NOMO-1 treated with dmso at 0.1 percent for 144 hours (cell line): ENCODE measurements around the gene PRKCH.

Source experiments
- DNase-seq: peaks from one replicate; lab custom pipeline; 2025; ENCODE audit not compliant: unreplicated experiment; lab: John Stamatoyannopoulos, UW

Gene PRKCH

DNA sequence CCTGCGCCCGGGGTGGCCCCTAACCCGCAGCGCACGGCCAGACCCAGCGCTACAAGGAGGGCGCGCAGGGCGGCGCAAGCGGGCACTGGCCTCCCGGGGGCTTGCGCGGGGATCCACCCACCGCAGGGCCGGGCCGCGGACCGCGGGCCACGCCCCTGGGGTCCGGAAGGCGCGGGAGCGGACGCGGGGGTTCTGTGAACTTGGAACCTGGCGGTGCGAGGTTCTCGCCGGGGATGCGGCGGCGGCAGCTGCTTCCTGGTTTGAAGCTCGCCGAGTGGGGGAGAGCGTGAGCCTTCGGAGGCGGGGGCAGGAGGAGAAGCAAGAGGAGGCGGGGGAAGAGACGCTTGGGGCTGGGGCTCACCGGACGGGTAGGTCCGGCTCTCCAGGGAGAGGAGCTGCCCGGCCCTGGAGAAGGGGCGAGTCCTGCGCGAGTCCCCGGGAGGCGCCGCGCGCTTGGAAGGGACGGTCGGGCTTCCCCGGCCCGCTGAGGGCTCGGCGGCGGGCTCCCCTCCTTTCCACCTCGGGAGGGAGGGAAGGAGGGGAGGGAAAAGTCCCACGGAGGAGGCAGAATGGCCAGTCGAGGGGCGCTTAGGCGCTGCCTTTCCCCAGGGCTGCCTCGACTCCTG lies at the start of gene PRKCH:
Gene PRKCH (plus strand): TSS at position 195 of the 626 bp plus-strand sequence. CDS start 523 bp downstream, outside the sequence.
- DNase-seq, result peak; percentile 68

DNA sequence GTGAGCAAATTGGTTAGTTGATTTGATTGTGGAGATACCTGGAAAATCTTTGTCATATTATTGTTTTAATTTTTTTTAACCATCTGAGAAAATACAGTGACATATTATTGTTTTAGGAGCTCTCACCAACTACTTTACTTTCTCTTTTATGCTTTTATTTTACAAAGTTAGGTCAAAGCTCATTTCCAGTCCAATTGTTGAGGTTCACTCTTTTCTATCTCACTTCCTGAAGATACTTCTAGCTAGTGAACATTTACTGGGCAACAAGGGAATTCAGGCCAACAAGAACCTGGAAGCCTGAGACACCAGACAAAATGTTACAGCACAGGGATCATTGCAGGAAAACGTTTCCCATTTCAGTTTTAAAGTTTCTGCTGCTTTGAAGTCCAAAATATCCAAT lies 44.1 kb upstream of the PRKCH start:
- no peak for DNase-seq

GRCh38 chr14:61277784-61278183 lies 43.6 kb upstream of the PRKCH start:
- DNase-seq, result no peak

DNA sequence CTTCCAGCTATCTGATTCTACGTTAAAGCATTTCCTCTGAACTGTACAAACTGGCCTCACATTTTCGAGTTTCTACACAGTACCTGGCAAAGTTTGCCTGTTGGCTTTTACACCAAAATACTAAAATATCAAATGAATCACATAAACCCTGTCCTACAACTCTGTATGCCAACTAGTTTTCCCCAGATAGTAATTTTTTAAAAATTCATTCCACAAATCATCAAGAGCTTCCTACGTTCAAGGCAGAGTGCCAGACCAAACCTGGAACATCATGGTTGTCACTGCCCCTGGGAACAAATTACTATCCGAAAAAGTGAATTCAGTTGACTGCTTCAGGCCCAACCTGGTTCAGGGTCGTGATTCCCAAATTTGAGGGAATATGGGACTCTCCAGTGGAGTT lies 42.3 kb upstream of the PRKCH start:
- DNase-seq, result no peak

DNA sequence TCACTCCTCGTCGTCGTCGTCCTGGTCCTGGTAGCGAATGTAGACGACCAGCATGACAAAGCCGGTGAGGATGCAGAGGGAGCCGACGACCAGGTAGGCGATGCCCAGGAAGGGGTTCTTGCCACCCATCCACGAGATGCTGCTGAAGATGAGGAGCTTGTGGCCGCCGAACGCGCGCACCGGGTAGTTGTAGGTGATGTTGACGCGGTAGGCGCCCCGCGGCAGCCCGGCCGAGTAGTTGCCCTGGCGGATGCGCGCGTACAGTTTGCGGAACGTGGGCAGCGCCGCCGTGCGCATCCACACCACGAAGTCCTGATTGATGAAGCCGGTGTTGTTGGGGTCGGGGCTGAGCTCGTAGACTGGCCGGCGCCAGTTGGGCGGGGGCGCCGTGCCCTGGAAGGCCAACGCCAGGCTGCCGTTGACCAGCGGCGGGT lies 41.3 kb upstream of the PRKCH start:
- DNase-seq, result no peak

- DNase-seq, result no peak
These were observed 40.7 kb upstream of the PRKCH start for GRCh38 chr14:61280526-61281185.

GRCh38 chr14:61281186-61281947 lies 40.0 kb upstream of the PRKCH start, which contains the start of gene TMEM30B:
TSS of gene TMEM30B (minus strand) at chr14:61281338. CDS start at chr14:61281147, 191 bp downstream.
- DNase-seq, result no peak

GRCh38 chr14:61281948-61282275 lies 39.5 kb upstream of the PRKCH start:
- no peak for DNase-seq

DNA sequence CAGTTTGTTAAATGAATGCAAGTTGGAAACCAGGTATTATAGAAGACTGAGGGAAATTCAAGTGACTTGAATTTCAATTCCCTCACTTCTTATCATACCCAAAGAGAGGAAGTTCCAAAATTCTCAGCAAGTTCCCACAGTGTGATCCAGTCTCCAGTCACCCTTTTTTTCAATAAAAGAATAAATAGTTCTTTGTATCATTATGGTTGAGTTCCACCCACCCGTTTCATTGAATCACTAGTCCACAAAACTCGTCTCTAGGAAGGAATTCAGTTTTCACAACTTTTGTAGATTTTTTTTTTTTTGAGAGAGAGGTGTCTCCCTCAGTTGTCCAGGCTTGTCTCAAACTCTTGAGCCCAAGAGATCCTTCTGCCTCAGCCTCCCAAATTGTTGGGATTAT lies 38.6 kb upstream of the PRKCH start:
- no peak for DNase-seq

- no peak for DNase-seq
These were observed 37.4 kb upstream of the PRKCH start for GRCh38 chr14:61284001-61284400.

DNA sequence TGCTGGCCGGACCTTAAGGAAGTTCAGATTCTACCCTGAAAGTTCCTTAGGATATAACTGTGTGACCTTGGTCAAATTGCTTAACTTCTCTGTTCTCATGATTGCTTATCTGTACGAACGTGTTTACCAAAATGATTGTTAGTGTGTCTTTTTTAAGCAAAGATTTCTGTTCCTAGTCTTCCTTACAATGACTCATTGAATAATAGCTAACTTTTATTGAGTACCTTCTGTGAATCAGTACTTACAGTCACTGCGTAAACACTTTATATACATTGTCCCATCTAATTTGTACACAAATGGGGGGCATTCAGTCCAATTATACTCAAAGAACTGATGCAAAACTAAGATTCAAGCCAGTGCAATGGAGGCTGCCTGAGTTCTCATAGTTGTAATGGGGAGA lies 36.0 kb upstream of the PRKCH start:
- DNase-seq, result no peak

GRCh38 chr14:61287196-61287595 lies 34.2 kb upstream of the PRKCH start:
- DNase-seq, result no peak

DNA sequence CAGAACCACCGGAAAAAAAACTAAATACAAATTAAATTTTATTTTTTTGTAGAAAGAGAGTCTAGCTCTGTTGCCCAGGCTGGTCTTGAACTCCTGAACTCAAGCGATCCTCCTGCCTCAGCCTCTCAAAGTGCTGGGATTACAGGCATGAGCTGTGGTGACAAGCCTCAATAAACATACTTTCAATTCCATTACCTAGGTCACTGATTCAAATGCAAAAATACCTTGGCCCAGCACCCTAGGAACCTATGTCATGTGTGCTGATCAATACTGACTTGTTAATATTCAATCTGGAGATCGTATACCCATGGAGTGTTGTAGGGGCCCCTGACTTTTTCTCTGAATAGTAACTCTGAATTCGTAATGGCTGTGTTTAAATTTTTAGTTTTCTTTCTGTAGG lies 33.2 kb upstream of the PRKCH start:
- no peak for DNase-seq

DNA sequence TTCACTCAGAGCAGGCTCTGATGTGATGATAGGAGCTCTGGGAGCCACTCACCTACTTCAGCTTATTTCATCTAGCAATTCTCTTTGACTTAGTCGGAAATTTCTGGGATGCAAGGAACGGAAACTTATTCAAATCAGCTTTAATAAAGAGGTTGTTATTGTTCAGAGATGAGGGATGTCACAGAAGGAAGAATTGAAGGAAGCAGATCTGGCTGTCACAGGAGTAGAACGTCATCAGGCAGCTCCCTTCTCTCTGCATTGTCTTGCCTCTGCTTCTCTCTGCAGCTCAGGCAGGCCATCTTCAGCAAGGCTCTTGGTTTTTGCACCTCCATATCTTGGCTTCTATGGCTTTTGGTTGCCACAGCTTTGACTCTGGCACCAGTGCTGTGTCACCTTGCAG lies 32.7 kb upstream of the PRKCH start:
- no peak for DNase-seq

- DNase-seq, result no peak
These were observed 30.7 kb upstream of the PRKCH start for GRCh38 chr14:61290701-61291100.

- no peak for DNase-seq
These were observed 25.2 kb upstream of the PRKCH start for GRCh38 chr14:61296151-61296550.

GRCh38 chr14:61296719-61297502 lies 24.5 kb upstream of the PRKCH start:
- DNase-seq, result no peak

GRCh38 chr14:61297581-61297980 lies 23.8 kb upstream of the PRKCH start:
- no peak for DNase-seq

- DNase-seq, result no peak
These were observed 22.6 kb upstream of the PRKCH start for GRCh38 chr14:61298824-61299223.

- DNase-seq, result no peak
These were observed 21.2 kb upstream of the PRKCH start for GRCh38 chr14:61300209-61300608.

DNA sequence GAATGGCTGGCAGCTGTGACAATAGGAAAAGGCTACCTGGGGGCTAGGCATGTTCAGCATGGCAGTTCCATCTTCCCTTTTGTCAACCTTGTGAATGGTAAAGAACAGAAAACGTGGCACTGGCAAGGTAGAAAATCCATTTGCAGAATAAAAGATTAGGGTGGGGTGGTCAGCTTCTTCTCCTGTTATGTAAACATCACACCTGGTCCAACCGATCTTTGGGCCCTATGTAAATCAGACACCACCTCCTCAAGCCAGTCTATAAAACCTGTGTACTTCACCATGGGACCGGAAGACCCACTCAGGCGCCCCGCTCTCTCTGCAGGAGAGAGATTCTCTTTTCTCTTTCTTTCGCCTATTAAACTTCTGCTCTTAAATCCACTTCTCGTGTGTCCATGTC lies 20.6 kb upstream of the PRKCH start:
- DNase-seq, result no peak
